Endothelial cell of coronary artery (primary cell): ENCODE data around the gene ITPA. TPM values are rescaled to one million over a fixed set of nuclear protein-coding genes. Genes with fewer than 3 reads are reported as not detected.

Experiments
- total RNA-seq: library from RNA; depleted of rRNA; stranded (reverse); fragments of >200 nt; gene quantifications from 2 replicates; pipeline ENCODE4 v1.2.3, GENCODE V29; 2014

ITPA gene
- 26.3 and 34.4 TPM in 2 replicates for total RNA-seq

DNA sequence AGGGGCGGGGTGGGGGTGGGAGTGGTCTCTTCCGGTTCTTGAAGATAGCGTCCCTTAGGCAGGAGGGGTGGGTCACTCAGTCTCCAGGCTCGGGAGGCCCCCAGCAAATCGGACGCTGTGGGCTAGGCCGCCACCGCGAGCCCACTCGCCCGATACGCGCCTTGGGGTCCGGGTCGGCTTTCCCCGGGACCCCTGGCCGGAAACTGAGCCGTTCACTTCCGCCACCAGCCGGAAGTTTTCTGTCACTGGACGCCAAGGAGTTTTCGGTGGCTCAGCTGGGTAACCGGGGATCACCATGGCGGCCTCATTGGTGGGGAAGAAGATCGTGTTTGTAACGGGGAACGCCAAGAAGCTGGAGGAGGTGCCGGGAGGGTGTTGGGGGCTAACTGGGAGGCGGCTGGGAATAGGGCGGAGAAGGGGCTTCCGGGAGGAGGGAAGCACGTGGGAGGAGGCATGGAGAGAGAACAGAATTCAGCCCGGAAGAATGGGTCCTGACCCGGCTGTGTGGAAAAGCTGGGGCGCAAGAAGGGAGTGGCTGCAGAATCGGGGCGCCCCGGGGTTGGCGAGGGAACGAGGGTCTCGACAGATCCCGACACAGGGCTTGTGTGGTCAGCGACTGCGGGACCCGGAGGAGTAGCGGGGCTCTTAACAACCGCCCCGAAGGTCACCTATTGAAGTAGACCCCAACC is at the start of gene ITPA:
ITPA (plus strand) TSS at position 242 of the 689 bp plus-strand sequence; CDS start at position 296, 54 bp downstream.

DNA sequence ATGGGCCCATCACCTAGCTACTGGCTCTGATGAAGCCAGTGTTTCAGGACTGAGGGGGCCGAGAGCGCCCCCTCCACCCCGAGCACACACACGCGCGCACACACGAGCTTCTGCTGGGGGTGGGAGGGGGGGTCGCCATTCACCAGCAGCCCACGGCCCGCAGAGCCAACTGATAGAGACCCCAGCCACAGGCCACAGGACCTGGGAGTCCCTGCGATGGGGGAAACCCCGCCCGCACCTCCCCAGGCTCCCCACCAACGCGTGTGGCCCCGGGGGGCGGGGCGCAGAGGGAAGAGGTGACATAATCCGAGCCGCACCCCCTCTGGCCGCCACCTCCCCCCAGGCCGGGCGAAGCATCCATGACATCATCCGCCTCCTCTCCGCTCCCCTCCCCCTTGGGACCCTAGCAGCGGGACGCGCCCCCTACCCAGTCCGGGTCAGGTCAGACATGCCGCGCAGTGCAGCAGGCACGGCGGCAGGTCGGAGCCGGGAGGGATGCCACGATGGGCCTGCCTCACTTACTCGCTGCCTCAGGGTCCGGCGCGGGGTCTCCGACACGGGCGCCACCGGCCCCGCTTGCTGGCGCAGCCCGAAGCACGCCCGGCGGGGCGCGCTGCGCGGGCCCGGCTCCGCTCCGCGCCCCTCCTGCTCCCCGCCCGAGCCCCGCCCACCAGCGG is 36.2 kb upstream of the ITPA start, which contains the start of gene LZTS3:
LZTS3 (minus strand) TSS at position 617 of the 677 bp plus-strand sequence. CDS start 6,386 bp downstream, outside the sequence.

DNA sequence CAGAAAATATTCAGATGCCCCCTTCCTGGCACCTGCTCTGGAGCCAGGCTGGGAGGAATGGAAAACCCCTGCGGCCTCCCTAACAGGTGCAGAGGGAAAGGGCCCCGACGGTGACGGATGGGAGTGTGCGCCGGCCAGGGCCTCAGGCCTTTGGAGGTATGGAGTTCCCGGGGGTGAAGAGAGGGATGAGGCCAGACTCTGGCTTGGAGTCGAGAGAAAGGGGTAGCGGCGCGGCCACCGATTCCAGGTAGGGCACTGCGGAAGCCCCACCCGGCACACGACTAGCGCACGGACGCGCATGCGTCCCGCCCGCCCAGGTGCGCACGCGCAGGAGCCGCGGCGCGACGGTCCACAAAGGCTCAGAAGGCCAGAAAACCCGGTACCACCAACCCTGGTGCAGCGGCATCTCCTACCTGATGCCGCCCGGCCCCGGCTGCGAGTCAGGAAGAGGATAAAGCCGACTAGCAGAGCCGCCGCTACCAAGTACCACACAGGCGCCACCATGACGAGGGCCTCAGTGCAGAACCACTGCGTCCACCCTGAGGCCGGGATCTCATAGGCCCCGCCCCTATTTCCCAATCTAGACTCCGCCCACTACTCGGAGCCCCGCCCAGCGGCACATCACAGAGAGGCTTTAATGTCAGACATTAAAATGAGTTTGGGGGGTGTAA is 5.0 kb upstream of the ITPA start, which contains the start of gene DDRGK1:
DDRGK1 (minus strand) TSS at position 559 of the 671 bp plus-strand sequence; CDS start at position 504, 55 bp downstream.

DNA sequence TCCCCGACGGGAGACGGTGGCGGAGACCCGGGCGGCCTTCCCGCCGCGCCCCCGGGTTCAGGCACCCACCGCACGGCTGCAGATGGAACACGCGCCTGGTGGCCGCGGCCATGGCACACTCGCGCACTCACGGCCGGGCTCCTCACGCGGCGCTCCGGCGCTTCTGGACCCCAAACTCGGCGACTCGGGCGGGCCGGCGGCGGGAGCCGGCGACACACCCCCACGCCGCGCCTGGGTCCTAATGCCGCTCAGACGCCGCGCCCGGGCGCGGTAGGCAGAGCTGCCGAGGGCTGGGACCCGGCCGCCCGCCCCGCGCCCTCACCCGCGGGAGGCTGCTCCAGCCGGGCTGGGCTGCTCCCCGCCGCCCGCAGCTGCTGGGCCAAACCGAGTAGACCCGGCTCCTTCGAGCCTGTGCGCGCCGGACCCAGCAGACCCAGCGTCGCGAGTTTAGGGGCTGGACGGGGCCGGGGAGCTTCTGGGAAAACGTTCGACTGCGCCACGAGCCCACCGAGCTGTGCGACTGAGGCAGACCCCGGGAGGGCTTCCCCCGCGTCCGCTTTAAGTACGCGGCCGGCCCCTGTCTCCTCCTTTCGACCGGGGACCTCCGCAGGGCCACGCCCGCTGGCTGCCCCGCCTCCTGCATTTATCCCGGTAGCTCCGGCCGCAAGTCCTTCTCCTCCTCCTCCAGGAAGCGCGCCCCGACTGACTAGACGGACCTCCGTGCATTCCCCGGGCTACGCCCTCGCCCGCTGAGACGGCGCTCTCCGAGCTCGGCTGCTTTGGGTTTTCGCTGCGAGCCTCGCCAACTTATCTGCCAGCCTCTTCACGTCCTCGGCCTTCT is 29.9 kb downstream of the ITPA start, which contains the start of gene SLC4A11:
SLC4A11 (minus strand) TSS at position 165 of the 841 bp plus-strand sequence; CDS start at position 112, 53 bp downstream.

Other genes with a start within 250 kb of the ITPA start
- gene GNRH2, start 165.9 kb upstream of the ITPA start, total RNA-seq, result 0.18 TPM in 1 of 2 replicates, not detected in the other
- gene MRPS26, start 163.4 kb upstream of the ITPA start, total RNA-seq, result 41.4 and 48.8 TPM in 2 replicates
- not detected in 2 replicates for gene OXT, start 137.9 kb upstream of the ITPA start, total RNA-seq
- gene AVP, start 124.8 kb upstream of the ITPA start, total RNA-seq, result not detected in 2 replicates
- gene FASTKD5, start 49.6 kb upstream of the ITPA start, total RNA-seq, result 15.6 and 16.7 TPM in 2 replicates
- gene UBOX5, start 49.6 kb upstream of the ITPA start, total RNA-seq, result 1.8 and 2.0 TPM in 2 replicates
- gene LZTS3, start 35.9 kb upstream of the ITPA start, total RNA-seq, result 2.2 and 4.2 TPM in 2 replicates
- 26.1 and 37.9 TPM in 2 replicates for gene DDRGK1, start 4.8 kb upstream of the ITPA start, total RNA-seq
- gene SLC4A11, start 29.7 kb downstream of the ITPA start, total RNA-seq, result 4.1 TPM in 2 replicates
- 8.5 and 12.2 TPM in 2 replicates for gene DNAAF9, start 198.2 kb downstream of the ITPA start, total RNA-seq